Suprapubic skin (tissue), 4 donors: ENCODE results near the gene CEACAM18.

Source experiments
- CTCF ChIP-seq, 2 donors: fragments of 200-600 bp in 1 of 2; fragments of 450-650 bp in 1 of 2; sonication (generic) in 1 of 2; IDR thresholded peaks; one replicate each; pipeline ENCODE4 v1.5.1; 2016 to 2019; ENCODE audit warnings: antibody characterized with exemption in 2 of 2, mild to moderate bottlenecking in 1 of 2, moderate library complexity in 1 of 2
- EP300 ChIP-seq: sonication (generic); formaldehyde crosslinking; IDR thresholded peaks from one replicate; pipeline ENCODE4 v1.6.1; 2017; ENCODE audit warnings: antibody characterized with exemption
- POLR2A ChIP-seq, 2 donors: fragments of 450-650 bp; IDR thresholded peaks; one replicate each; pipeline ENCODE4 v1.6.1; 2017; ENCODE audit warnings: antibody characterized with exemption in 2 of 2, mild to moderate bottlenecking in 2 of 2, moderate library complexity in 2 of 2
- POLR2AphosphoS5 ChIP-seq, 3 donors: sonication (generic); formaldehyde crosslinking; IDR thresholded peaks; one replicate each; pipeline ENCODE4 v1.6.1; 2017; ENCODE audit warnings: antibody characterized with exemption in 3 of 3

- no peak for TF ChIP-seq POLR2A (IDR thresholded peaks at IDR 0.05)
- TF ChIP-seq CTCF (IDR thresholded peaks at IDR 0.05), result no peak
- no peak for TF ChIP-seq POLR2AphosphoS5 (IDR thresholded peaks at IDR 0.05)
- no peak for TF ChIP-seq EP300
Observed at GRCh38 chr19:51466723-51467122, 11.6 kb upstream of the CEACAM18 start.
